GM20000 (cell line): ENCODE data around the gene MCFD2.

Experiments
- DNase-seq: peaks from one replicate; pipeline ENCODE4 v3.0.0; 2012; ENCODE audit warnings: low spot score
- TF ChIP-seq, protein P1 (sequence below): IDR thresholded peaks from 2 replicates; pipeline ENCODE4 v1.5.1; 2012; ENCODE audit warnings: mild to moderate bottlenecking, control low read depth; ENCODE audit errors: extremely low read depth, missing control alignments

The MCFD2 gene

DNA sequence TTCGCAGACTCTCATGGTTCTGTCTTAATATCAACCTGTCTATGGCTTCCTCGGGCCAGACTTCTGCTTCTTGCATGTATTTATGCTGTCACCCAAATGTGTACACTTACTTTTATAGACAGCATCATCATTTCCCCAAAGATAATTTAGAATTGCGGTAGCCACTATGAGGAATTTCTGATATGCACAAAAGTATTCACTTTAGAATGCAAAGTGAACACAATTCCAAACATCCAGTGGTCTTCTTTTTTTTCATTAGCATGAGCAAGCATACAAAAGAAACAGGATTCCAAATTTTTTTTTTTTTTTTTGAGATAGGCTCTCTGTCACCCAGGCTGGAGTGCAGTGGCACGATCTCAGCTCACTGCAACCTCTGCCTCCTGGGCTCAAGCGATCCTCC, 21.0 kb upstream of the MCFD2 start:
- DNase-seq = no peak
- TF ChIP-seq, protein P1, sequence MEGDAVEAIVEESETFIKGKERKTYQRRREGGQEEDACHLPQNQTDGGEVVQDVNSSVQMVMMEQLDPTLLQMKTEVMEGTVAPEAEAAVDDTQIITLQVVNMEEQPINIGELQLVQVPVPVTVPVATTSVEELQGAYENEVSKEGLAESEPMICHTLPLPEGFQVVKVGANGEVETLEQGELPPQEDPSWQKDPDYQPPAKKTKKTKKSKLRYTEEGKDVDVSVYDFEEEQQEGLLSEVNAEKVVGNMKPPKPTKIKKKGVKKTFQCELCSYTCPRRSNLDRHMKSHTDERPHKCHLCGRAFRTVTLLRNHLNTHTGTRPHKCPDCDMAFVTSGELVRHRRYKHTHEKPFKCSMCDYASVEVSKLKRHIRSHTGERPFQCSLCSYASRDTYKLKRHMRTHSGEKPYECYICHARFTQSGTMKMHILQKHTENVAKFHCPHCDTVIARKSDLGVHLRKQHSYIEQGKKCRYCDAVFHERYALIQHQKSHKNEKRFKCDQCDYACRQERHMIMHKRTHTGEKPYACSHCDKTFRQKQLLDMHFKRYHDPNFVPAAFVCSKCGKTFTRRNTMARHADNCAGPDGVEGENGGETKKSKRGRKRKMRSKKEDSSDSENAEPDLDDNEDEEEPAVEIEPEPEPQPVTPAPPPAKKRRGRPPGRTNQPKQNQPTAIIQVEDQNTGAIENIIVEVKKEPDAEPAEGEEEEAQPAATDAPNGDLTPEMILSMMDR = no peak

DNA sequence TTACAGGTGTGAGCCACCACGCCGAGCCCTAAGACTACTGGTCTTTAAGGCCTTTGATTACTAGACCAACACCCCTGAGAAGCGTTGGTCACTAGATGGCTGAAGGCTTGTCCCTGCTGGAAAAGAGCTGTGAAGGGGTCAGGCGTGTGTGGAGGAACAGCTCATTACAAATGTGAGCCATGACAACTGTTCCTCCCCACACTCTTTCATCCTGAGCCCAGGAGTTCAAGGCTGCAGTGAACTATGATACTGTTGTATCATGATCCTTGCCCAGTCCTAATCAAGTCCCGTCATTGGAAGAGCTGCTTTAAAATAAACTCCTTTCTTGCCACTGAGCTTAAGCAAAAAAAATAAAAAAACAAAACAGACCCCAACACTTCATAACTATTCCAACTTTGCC, 19.5 kb upstream of the MCFD2 start:
- DNase-seq = no peak
- TF ChIP-seq, protein P1 = no peak

DNA sequence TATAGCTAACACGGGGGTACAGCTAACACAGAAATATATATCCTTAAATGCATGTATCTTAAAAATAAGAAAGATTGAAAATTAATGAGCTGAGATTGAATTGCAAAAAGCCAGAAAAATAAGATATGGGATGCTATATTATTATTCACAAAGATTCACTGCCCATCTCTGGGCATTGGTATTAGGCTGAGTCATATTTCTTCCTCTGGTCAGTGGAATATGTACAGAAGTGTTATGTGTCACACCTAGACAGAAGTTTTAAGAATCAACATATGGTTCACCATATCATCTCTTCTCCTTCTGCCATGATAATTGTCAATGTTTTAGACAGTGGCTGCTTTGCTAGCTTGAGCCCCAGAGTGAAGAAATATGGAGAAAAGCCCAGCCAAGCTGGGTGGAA, 14.0 kb upstream of the MCFD2 start:
- no peak for DNase-seq
- TF ChIP-seq, protein P1 = no peak

DNA sequence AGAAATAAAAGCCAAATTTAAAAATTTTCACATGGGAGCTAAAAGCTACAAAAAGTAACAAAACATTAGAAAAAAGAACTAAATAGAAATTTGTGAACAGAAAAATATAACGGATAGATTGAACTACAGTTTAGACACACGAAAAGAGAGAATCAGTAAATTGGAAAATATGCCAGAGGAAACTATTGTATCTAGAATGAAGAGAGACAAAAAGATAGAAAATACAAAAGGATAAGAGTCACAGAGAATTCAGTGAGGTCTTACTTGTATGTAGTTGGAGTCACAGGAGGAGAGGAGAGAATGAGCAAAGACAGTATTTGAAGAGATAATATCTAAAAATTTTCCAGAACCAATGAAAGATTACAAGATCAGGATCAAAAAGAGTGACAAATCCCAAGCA, 11.3 kb upstream of the MCFD2 start:
- no peak for DNase-seq
- TF ChIP-seq, protein P1 = no peak

DNA sequence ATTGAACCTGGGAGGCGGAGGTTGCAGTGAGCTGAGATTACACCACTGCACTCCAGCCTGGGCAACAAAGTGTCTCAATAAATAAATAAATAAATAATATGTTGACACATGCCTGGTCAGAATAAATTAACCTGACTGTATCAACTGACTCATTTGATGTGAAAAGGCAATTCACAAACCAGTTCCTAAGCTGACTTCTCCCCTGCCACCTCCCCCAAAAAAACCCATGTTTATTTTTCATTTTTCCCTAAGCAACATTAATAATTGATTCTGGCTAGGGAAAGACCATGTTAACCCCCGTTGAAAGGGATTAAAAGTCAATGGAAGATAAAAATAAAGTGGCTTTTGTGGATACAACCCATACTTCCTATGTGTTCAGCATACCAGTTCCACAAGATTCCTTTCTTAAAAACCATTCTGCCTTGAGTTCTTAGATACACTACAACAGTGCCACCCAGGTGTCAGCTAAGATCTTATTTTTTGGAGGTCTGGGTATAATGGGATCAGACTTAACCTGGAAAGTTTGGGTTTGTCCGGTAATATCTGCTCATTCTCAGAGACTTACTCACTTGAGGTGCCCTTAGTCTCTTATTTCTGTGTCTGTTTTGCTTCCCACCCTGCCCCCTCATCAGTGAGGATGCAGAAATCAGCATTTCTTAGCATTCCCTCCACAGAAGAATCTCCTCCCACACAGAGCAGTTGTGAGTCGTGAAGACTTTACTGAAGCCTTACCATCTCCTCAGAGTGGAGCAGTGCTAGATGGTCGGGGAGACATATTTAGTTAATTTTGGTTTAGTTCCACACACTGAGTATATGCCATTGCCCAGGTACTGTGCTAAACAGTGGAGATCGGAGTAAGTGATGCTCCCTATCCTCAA, 10.1 kb upstream of the MCFD2 start:
- TF ChIP-seq, protein P1 = no peak
- no peak for DNase-seq

DNA sequence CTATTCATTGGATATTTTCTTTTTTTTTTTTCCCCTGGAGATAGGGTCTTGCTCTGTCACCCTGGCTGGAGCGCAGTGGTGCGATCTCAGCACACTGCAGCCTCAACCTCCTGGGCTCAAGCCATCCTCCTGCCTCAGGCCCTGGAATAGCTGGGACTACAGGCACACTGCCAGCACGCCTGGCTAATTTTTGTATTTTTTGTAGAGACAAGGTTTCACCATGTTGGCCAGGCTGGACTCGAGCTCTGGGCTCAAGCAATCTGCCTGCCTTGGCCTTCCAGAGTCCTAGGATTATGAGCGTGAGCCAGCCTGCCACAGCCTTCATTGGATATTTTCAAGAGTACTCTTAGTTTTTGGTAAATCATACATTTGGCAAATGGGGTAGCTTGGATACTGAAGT, 9.0 kb upstream of the MCFD2 start:
- TF ChIP-seq, protein P1 = no peak
- no peak for DNase-seq

DNA sequence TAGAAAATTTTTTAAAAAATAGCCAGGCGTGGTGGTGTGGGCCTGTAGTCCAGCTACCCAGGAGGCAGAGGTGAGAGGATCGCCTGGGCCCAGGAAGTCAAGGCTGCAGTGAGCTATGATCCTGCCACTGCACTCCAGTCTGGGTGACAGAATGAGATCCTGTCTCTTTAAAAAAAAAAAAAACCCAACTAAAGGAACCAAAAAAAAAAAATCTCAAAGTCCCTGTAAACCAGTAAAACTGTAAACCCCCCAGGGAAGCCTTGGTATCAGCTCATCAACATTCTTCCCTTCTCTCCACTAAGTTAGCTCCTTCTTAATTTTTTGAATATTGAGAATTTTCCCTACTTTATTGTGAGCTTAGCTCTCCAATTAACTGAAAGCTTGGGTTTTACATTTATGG, 8.4 kb upstream of the MCFD2 start:
- no peak for DNase-seq
- TF ChIP-seq, protein P1 = no peak
